Activated CD8-positive, alpha-beta memory T cell treated with anti-CD3 and anti-CD28 coated beads, Interleukin-2, amount 50 U/mL, for 24 hours (primary cell): ENCODE data around the gene KIAA0753.

Experiments
- DNase-seq: peaks from one replicate; pipeline ENCODE4 v3.0.0-alpha.2; 2020; ENCODE audit errors: extremely low read depth

The KIAA0753 gene

GRCh38 chr17:6547336-6547735 is 93.2 kb downstream of the KIAA0753 start:
- DNase-seq: no peak

- DNase-seq: no peak
These were observed 94.3 kb downstream of the KIAA0753 start for GRCh38 chr17:6546069-6546718.

- DNase-seq: no peak
These were observed 95.2 kb downstream of the KIAA0753 start for GRCh38 chr17:6545291-6545690.

GRCh38 chr17:6544011-6544370 is 96.5 kb downstream of the KIAA0753 start:
- no peak for DNase-seq

- DNase-seq: no peak
These were observed 97.2 kb downstream of the KIAA0753 start for GRCh38 chr17:6543079-6544010.

- no peak for DNase-seq
These were observed 97.9 kb downstream of the KIAA0753 start for GRCh38 chr17:6542577-6542976.

GRCh38 chr17:6541886-6542285 is 98.6 kb downstream of the KIAA0753 start:
- DNase-seq: no peak

GRCh38 chr17:6539871-6540270 is 100.6 kb downstream of the KIAA0753 start:
- DNase-seq: no peak

- no peak for DNase-seq
These were observed 103.9 kb downstream of the KIAA0753 start for GRCh38 chr17:6536566-6537065.

- no peak for DNase-seq
These were observed 104.5 kb downstream of the KIAA0753 start for GRCh38 chr17:6536053-6536452.

- no peak for DNase-seq
These were observed 105.5 kb downstream of the KIAA0753 start for GRCh38 chr17:6534846-6535514.

- DNase-seq: no peak
These were observed 108.0 kb downstream of the KIAA0753 start for GRCh38 chr17:6532441-6532885.

- DNase-seq: no peak
These were observed 108.9 kb downstream of the KIAA0753 start for GRCh38 chr17:6531575-6531974.

- DNase-seq: no peak
These were observed 110.1 kb downstream of the KIAA0753 start for GRCh38 chr17:6530324-6530920.

- DNase-seq: no peak
These were observed 112.0 kb downstream of the KIAA0753 start for GRCh38 chr17:6528557-6528956.
